ENCODE results near the gene ATAD2B. TPM values are rescaled to one million over a fixed set of nuclear protein-coding genes. Genes with fewer than 3 reads are reported as not detected.

The ATAD2B gene
- total RNA-seq, 4 donors from 2014 or later: 28.8 to 81.9 (median 31.8) TPM

GRCh38 chr2:23826040-23826439 is 100.9 kb downstream of the ATAD2B start:
- TF ChIP-seq CTCF (IDR thresholded peaks at IDR 0.05) (no peak), POLR2A (IDR thresholded peaks at IDR 0.05) (no peak), EP300 (IDR thresholded peaks at IDR 0.05) (no peak), POLR2AphosphoS5 (IDR thresholded peaks at IDR 0.05) (no peak)
- no peak overlapping the region for H3K27ac ChIP-seq
- no peaks in the 10 kb centered on the region for H3K27me3 ChIP-seq
- peaks cover 18% of the 10 kb centered on the region for H3K36me3 ChIP-seq
- H3K4me3 ChIP-seq: no peak overlapping the region
- H3K4me1 ChIP-seq: peaks cover 10% of the 10 kb centered on the region
- no peaks in the 10 kb centered on the region for H3K9me3 ChIP-seq
- no peak for DNase-seq (ENCODE audit: low spot score in 2 of 2)
- WGBS: 90% methylated on average over 2 of the region's 2 CpGs

DNA sequence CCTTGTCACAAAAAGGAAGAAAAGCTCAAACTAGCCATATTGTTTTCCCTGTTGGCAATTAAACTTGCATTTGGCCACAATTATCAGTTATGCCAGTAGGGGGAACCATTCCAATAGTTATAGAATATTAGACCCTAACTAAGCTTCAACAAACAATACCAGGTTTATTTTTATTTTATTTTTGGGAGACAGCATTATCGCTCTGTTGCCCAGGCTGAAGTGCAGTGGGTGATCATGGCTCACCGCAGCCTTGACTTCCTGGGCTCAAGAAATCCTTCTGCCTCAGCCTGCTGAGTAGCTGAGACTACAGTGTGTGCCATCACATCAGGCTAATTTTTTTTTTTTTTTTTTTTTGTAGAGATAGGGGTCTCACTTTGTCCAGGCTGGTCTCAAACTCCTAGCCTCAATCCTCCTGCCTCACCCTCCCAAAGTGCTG is 102.1 kb downstream of the ATAD2B start:
- no peak for DNase-seq (ENCODE audit: low spot score in 2 of 2)
- H3K4me3 ChIP-seq: no peak overlapping the region
- TF ChIP-seq POLR2AphosphoS5 (IDR thresholded peaks at IDR 0.05) (no peak), EP300 (IDR thresholded peaks at IDR 0.05) (no peak), CTCF (IDR thresholded peaks at IDR 0.05) (peak; percentile 54), POLR2A (IDR thresholded peaks at IDR 0.05) (no peak)
- H3K27me3 ChIP-seq: no peaks in the 10 kb centered on the region
- H3K4me1 ChIP-seq: peaks cover 10% of the 10 kb centered on the region
- H3K27ac ChIP-seq: no peak overlapping the region
- 36% methylated on average over 2 of the region's 2 CpGs for WGBS
- H3K36me3 ChIP-seq: peaks cover 18% of the 10 kb centered on the region
- no peaks in the 10 kb centered on the region for H3K9me3 ChIP-seq

- Histone ChIP-seq H3K27ac (no peak overlapping the region), H3K36me3 (peaks cover 18% of the 10 kb centered on the region), H3K27me3 (no peaks in the 10 kb centered on the region), H3K4me1 (peaks cover 10% of the 10 kb centered on the region), H3K4me3 (no peak overlapping the region), H3K9me3 (no peaks in the 10 kb centered on the region)
- TF ChIP-seq EP300 (IDR thresholded peaks at IDR 0.05): no peak
- no peak for TF ChIP-seq POLR2A (IDR thresholded peaks at IDR 0.05)
- TF ChIP-seq CTCF (IDR thresholded peaks at IDR 0.05): no peak
- no peak for TF ChIP-seq POLR2AphosphoS5 (IDR thresholded peaks at IDR 0.05)
- DNase-seq (ENCODE audit: low spot score in 2 of 2): no peak
- 73% methylated on average over 4 of the region's 4 CpGs for WGBS
Observed at GRCh38 chr2:23823863-23824262, 103.1 kb downstream of the ATAD2B start.

- TF ChIP-seq POLR2A (IDR thresholded peaks at IDR 0.05) (no peak), CTCF (IDR thresholded peaks at IDR 0.05) (no peak), EP300 (IDR thresholded peaks at IDR 0.05) (no peak), POLR2AphosphoS5 (IDR thresholded peaks at IDR 0.05) (no peak)
- no peaks in the 10 kb centered on the region for H3K27me3 ChIP-seq
- H3K4me3 ChIP-seq: no peak overlapping the region
- no peaks in the 10 kb centered on the region for H3K4me1 ChIP-seq
- WGBS: 93% methylated on average over 2 of the region's 2 CpGs
- no peak overlapping the region for H3K27ac ChIP-seq
- no peaks in the 10 kb centered on the region for H3K9me3 ChIP-seq
- H3K36me3 ChIP-seq: peaks cover 12% of the 10 kb centered on the region
- no peak for DNase-seq (ENCODE audit: low spot score in 2 of 2)
Observed at GRCh38 chr2:23814963-23815362, 112.0 kb downstream of the ATAD2B start.

GRCh38 chr2:23813438-23813837 is 113.5 kb downstream of the ATAD2B start:
- Histone ChIP-seq H3K36me3 (peaks cover 20% of the 10 kb centered on the region), H3K27me3 (no peaks in the 10 kb centered on the region), H3K27ac (no peak overlapping the region), H3K4me1 (no peaks in the 10 kb centered on the region), H3K4me3 (no peak overlapping the region), H3K9me3 (no peaks in the 10 kb centered on the region)
- 94% methylated on average over 2 of the region's 2 CpGs for WGBS
- TF ChIP-seq CTCF (IDR thresholded peaks at IDR 0.05): no peak
- TF ChIP-seq POLR2A (IDR thresholded peaks at IDR 0.05): no peak
- TF ChIP-seq EP300 (IDR thresholded peaks at IDR 0.05): no peak
- DNase-seq (ENCODE audit: low spot score in 2 of 2): no peak
